Heart left ventricle (tissue), 13 donors: ENCODE results near the gene MYL4.

ENCODE experiments used
- POLR2A ChIP-seq, 2 donors: fragments of 450-650 bp; IDR thresholded peaks; one replicate each; pipeline ENCODE4 v1.6.1; 2017; ENCODE audit warnings: antibody characterized with exemption in 2 of 2, mild to moderate bottlenecking in 2 of 2, moderate library complexity in 2 of 2
- TF ChIP-seq, protein P1 (sequence below), 12 donors: fragments of 200-600 bp; sonication (generic) in 4 of 12; IDR thresholded peaks; one replicate each; pipeline versions ENCODE4 v1.5.0 to v1.8.0; 2018 to 2022; ENCODE audit warnings: antibody characterized with exemption in 12 of 12, mild to moderate bottlenecking in 5 of 12
- donor health status: ischemic (EF 13 %, LVEDD 7.1; RV severe dilation, severe dysfunction).
- donor health status: DM: no; HTN: yes; CAD: no.
- donor health status: DM: no; HTN: no; CAD: no.
- donor health status: ischemic (EF 25% LVEDD 6.9; RV normal size, moderate dysfunction).
- donor health status: ischemic (EF 25% LVEDD 5.7; RV mildly dilated, moderate dysfunction).
- donor health status: ischemic (EF 35%, LVEDD 5.7; RV mildly dilated, moderate dysfunction).
- donor health status: nonischemic (EF 11% LVEDD 7.7; RV severe dilation, severe dysfunction).
- donor health status: DM: yes; HTN: yes; CAD: no.
- donor health status: PGD.
- donor health status: ischemic (EF 29% LVEDD 5.4; RV normal size, mild dysfunction).
- donor health status: nonischemic (EF 23%, LVEDD 6.1; RV moderate dilation, normal function).

DNA sequence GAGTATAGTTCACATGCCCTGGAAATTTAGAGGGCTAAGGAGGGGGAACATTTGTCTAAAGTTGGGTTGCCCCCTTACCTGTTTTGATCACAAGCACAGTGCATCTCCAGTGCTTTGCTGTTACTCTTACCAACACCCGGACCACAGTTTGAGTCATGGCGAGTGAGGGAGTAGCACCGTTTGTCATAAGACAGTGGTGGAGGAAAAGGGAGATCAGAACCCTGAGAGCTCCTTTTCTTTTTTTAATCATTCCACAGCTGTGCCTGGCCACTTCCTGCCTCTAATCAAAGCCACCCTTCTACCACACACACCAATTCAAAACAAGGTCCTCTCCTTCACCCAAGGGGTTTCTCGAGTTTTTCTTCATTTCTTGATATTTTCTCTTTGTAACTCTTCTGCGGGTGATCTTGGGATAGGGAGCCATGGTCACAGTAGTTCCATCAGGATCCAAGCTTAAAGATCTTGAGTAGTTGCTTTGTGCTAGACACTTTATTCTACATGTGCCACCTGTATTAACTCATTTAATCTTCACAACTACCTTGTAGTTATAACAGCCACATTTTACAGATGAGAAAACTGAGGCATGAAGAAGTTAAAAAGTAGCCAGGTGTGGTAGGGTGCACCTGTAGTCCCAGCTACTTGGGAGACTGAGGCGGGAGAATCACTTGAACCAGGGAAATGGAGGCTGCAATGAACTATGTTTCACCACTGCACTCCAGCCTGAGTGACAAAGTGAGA lies 5.0 kb upstream of the MYL4 start:
- TF ChIP-seq, protein P1, sequence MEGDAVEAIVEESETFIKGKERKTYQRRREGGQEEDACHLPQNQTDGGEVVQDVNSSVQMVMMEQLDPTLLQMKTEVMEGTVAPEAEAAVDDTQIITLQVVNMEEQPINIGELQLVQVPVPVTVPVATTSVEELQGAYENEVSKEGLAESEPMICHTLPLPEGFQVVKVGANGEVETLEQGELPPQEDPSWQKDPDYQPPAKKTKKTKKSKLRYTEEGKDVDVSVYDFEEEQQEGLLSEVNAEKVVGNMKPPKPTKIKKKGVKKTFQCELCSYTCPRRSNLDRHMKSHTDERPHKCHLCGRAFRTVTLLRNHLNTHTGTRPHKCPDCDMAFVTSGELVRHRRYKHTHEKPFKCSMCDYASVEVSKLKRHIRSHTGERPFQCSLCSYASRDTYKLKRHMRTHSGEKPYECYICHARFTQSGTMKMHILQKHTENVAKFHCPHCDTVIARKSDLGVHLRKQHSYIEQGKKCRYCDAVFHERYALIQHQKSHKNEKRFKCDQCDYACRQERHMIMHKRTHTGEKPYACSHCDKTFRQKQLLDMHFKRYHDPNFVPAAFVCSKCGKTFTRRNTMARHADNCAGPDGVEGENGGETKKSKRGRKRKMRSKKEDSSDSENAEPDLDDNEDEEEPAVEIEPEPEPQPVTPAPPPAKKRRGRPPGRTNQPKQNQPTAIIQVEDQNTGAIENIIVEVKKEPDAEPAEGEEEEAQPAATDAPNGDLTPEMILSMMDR (IDR thresholded peaks at IDR 0.05): no peak
- no peak for TF ChIP-seq POLR2A (IDR thresholded peaks at IDR 0.05)
